ENCODE measurements around the gene LDLRAD4. TPM values are rescaled to one million over a fixed set of nuclear protein-coding genes. Genes with fewer than 3 reads are reported as not detected.

Gene LDLRAD4
- total RNA-seq, 1 donor, result 0.43 TPM

- H3K4me3 ChIP-seq (ENCODE audit: low read depth, low read length), result no peak overlapping the region
- no peak for DNase-seq (ENCODE audit: low read depth)
- no peak for TF ChIP-seq CTCF (IDR thresholded peaks at IDR 0.05; ENCODE audit: insufficient read depth, low read depth, low read length)
Measured at GRCh38 chr18:13211534-13211933, 7.0 kb upstream of the LDLRAD4 start.

GRCh38 chr18:13213036-13213795 lies 5.3 kb upstream of the LDLRAD4 start:
- no peak for DNase-seq (ENCODE audit: low read depth)
- TF ChIP-seq CTCF (IDR thresholded peaks at IDR 0.05; ENCODE audit: insufficient read depth, low read depth, low read length), result no peak
- no peak overlapping the region for H3K4me3 ChIP-seq (ENCODE audit: low read depth, low read length)

GRCh38 chr18:13214609-13215008 lies 4.0 kb upstream of the LDLRAD4 start:
- no peak for TF ChIP-seq CTCF (IDR thresholded peaks at IDR 0.05; ENCODE audit: insufficient read depth, low read depth, low read length)
- no peak for DNase-seq (ENCODE audit: low read depth)
- H3K4me3 ChIP-seq (ENCODE audit: low read depth, low read length), result no peak overlapping the region

- H3K4me3 ChIP-seq (ENCODE audit: low read depth, low read length), result no peak overlapping the region
- peak; percentile 57 for TF ChIP-seq CTCF (IDR thresholded peaks at IDR 0.05; ENCODE audit: insufficient read depth, low read depth, low read length)
- DNase-seq (ENCODE audit: low read depth), result peak; percentile 54
Measured at GRCh38 chr18:13216092-13216582, 2.4 kb upstream of the LDLRAD4 start.

- DNase-seq (ENCODE audit: low read depth), result no peak
Measured at GRCh38 chr18:13216711-13217465, 1.7 kb upstream of the LDLRAD4 start.

GRCh38 chr18:13217466-13217961 lies 1.0 kb upstream of the LDLRAD4 start:
- no peak for TF ChIP-seq CTCF (IDR thresholded peaks at IDR 0.05; ENCODE audit: insufficient read depth, low read depth, low read length)
- DNase-seq (ENCODE audit: low read depth), result peak; percentile 18
- H3K4me3 ChIP-seq (ENCODE audit: low read depth, low read length), result peak overlapping the region; percentile 41

More at GRCh38 chr18:13216711-13217465, 1.7 kb upstream of the LDLRAD4 start:
- no peak overlapping the region for H3K4me3 ChIP-seq (ENCODE audit: low read depth, low read length)
- peak; percentile 14 for TF ChIP-seq CTCF (IDR thresholded peaks at IDR 0.05; ENCODE audit: insufficient read depth, low read depth, low read length)

Measured in fibroblast of villous mesenchyme (primary cell).